ENCODE data around the gene MSANTD1.

DNA sequence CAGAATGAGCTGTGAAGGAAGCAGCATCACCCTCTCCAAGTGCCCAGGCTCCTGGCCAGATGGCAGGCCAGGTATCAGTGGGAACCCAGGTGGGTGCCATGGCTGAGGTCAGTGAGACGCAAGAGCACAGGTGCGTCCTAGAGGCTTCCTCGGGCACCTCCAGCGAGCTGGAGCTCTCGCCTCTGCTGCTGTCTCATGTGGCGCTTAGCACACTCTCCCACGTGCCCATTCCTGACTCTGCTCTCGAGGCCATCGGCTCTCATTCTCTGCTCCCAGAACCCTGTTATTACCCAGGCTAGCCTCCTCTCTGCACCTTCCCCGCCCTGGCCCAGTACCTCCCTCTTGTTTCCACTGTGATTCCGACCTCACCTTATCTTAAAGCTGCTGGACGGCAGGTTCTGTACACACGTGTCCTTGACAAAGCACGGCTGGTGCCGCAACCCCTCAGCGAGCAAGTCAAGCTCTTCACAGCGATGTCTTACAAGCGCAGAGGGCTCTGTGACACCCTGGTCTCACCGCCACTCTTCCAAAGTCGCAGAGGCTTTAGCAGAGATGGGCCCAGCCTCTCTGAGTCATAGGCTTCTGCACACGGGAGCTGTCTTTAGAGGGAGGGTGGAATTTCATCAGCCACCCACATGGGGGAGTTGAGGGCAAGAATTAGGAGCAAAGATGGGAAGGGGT, 15.4 kb upstream of the MSANTD1 start:
- TF ChIP-seq, protein P1, sequence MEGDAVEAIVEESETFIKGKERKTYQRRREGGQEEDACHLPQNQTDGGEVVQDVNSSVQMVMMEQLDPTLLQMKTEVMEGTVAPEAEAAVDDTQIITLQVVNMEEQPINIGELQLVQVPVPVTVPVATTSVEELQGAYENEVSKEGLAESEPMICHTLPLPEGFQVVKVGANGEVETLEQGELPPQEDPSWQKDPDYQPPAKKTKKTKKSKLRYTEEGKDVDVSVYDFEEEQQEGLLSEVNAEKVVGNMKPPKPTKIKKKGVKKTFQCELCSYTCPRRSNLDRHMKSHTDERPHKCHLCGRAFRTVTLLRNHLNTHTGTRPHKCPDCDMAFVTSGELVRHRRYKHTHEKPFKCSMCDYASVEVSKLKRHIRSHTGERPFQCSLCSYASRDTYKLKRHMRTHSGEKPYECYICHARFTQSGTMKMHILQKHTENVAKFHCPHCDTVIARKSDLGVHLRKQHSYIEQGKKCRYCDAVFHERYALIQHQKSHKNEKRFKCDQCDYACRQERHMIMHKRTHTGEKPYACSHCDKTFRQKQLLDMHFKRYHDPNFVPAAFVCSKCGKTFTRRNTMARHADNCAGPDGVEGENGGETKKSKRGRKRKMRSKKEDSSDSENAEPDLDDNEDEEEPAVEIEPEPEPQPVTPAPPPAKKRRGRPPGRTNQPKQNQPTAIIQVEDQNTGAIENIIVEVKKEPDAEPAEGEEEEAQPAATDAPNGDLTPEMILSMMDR (conservative IDR thresholded peaks at IDR 0.05) = no peak
- no peak for TF ChIP-seq ZFX (IDR thresholded peaks at IDR 0.05)

Data from C4-2B (cell line).